Measurements from ENCODE around the gene TMEM179. TPM values are rescaled to one million over a fixed set of nuclear protein-coding genes. Genes with fewer than 3 reads are reported as not detected.

TMEM179 gene
- total RNA-seq, 4 donors from 2014 or later, result 1.1 to 10.5 (median 1.4) TPM; not detected in 1

- TF ChIP-seq POLR2AphosphoS5 (IDR thresholded peaks at IDR 0.05) (no peak), CTCF (IDR thresholded peaks at IDR 0.05) (no peak), EP300 (IDR thresholded peaks at IDR 0.05; ENCODE audit: low read depth) (no peak), POLR2A (IDR thresholded peaks at IDR 0.05) (no peak)
- in situ Hi-C loops (cut with MboI; ENCODE audit: low pct_ligation_motif_present in 1 of 4, low pct_unique_long_range_greater_than_20kb in 1 of 4, low sequenced_read_pairs in 3 of 4) (loop anchor here (25.0 kb wide), 1 partner anchor 431 kb away; the partner anchor contains the start of gene KIF26A (in 4 of the 4)), intact Hi-C loops (cut with DNase I; ENCODE audit: low total_unique reads) (no loop called here)
- Histone ChIP-seq H3K27me3 (peaks cover 66% of the 10 kb centered on the region), H3K4me3 (no peak overlapping the region), H3K36me3 (no peaks in the 10 kb centered on the region), H3K9me3 (no peaks in the 10 kb centered on the region), H3K4me1 (peaks cover 0 to 6% (median 0%) of the 10 kb centered on the region in 4 donors), H3K27ac (no peak overlapping the region)
- DNase-seq, result no peak
- WGBS, 2 donors (ENCODE audit: low coverage in 1 of 2), result 62% methylated on average over 9 of the region's 9 CpGs; no CpG with 5 or more reads in 1 of the 2 donors
Measured at GRCh38 chr14:104567957-104568225, 36.7 kb downstream of the TMEM179 start.

- H3K9me3 ChIP-seq, result no peaks in the 10 kb centered on the region
- H3K4me1 ChIP-seq, result peaks cover 0 to 6% (median 0%) of the 10 kb centered on the region in 4 donors
- no peak overlapping the region for H3K27ac ChIP-seq
- H3K36me3 ChIP-seq, result no peaks in the 10 kb centered on the region
- TF ChIP-seq POLR2AphosphoS5 (IDR thresholded peaks at IDR 0.05) (no peak), CTCF (IDR thresholded peaks at IDR 0.05) (no peak), EP300 (IDR thresholded peaks at IDR 0.05; ENCODE audit: low read depth) (no peak), POLR2A (IDR thresholded peaks at IDR 0.05) (no peak)
- intact Hi-C loops (cut with DNase I; ENCODE audit: low total_unique reads) (no loop called here), in situ Hi-C loops (cut with MboI; ENCODE audit: low pct_ligation_motif_present in 1 of 4, low pct_unique_long_range_greater_than_20kb in 1 of 4, low sequenced_read_pairs in 3 of 4) (loop anchor here (25.0 kb wide), 1 partner anchor 430 kb away; the partner anchor contains the start of gene KIF26A (in 4 of the 4))
- H3K27me3 ChIP-seq, result peaks cover 66% of the 10 kb centered on the region
- no peak for DNase-seq
- H3K4me3 ChIP-seq, result no peak overlapping the region
- 30 to 51% methylated on average over 2 to 27 of the region's 27 CpGs for WGBS, 2 donors (ENCODE audit: low coverage in 1 of 2)
Measured at GRCh38 chr14:104567141-104567956, 37.2 kb downstream of the TMEM179 start.

GRCh38 chr14:104564744-104565679 lies 39.6 kb downstream of the TMEM179 start:
- in situ Hi-C loops (cut with MboI; ENCODE audit: low pct_ligation_motif_present in 1 of 4, low pct_unique_long_range_greater_than_20kb in 1 of 4, low sequenced_read_pairs in 3 of 4), result loop anchor here (25.0 kb wide), 1 partner anchor 428 kb away; the partner anchor contains the start of gene KIF26A (in 4 of the 4)
- WGBS, 2 donors (ENCODE audit: low coverage in 1 of 2), result 60 to 73% methylated on average over 1 to 28 of the region's 30 CpGs

More at GRCh38 chr14:104564744-104565679, 39.6 kb downstream of the TMEM179 start:
- no peak for TF ChIP-seq EP300 (IDR thresholded peaks at IDR 0.05; ENCODE audit: low read depth)
- TF ChIP-seq POLR2AphosphoS5 (IDR thresholded peaks at IDR 0.05), result no peak
- TF ChIP-seq POLR2A (IDR thresholded peaks at IDR 0.05), result no peak
- no peak for TF ChIP-seq CTCF (IDR thresholded peaks at IDR 0.05)
- no peak for DNase-seq
- Histone ChIP-seq H3K4me1 (peaks cover 0 to 6% (median 0%) of the 10 kb centered on the region in 4 donors), H3K27me3 (peaks cover 69% of the 10 kb centered on the region), H3K36me3 (no peaks in the 10 kb centered on the region), H3K9me3 (no peaks in the 10 kb centered on the region), H3K4me3 (no peak overlapping the region), H3K27ac (no peak overlapping the region)
- intact Hi-C loops (cut with DNase I; ENCODE audit: low total_unique reads), result loop anchor here (1.0 to 5.0 kb wide), 2 partner anchors 428 to 483 kb away; no protein-coding TSS in a partner anchor
